Activated CD4-positive, alpha-beta memory T cell treated with anti-CD3 and anti-CD28 coated beads, Interleukin-2, amount 10 ng/mL, durations not matched to agents 7 days and 5 days (primary cell): ENCODE results near the gene PDCD4. TPM values are rescaled to one million over a fixed set of nuclear protein-coding genes. Genes with fewer than 3 reads are reported as not detected.
"Not testable (repeated sequence)": the region's sequence is repeated elsewhere in the genome, so short reads cannot be mapped to it uniquely, and the experiment has no call there.

Experiments used
- CTCF ChIA-PET: fragments of 350-600 bp; sonication (Branson Sonifier 250); formaldehyde crosslinking; loops from one replicate; lab custom pipeline; 2021; ENCODE audit warnings: antibody characterized with exemption, inconsistent platforms; lab: Charles Lee
- POLR2A ChIA-PET: fragments of 350-600 bp; sonication (Branson Sonifier 250); formaldehyde crosslinking; loops from one replicate; lab custom pipeline; 2021; ENCODE audit warnings: antibody characterized with exemption; lab: Charles Lee
- DNase-seq: peaks from one replicate; pipeline ENCODE4 v3.0.0-alpha.2; 2020
- H3K27ac Mint-ChIP-seq: one replicate; pipeline ENCODE4 v1.8.0; 2021; ENCODE audit warnings: mild to moderate bottlenecking, mixed read lengths
- H3K27me3 Mint-ChIP-seq: one replicate; pipeline ENCODE4 v1.8.0; 2021; ENCODE audit warnings: mixed read lengths
- H3K36me3 Mint-ChIP-seq: one replicate; pipeline ENCODE4 v1.8.0; 2021; ENCODE audit warnings: low read depth, mixed read lengths
- H3K4me1 Mint-ChIP-seq: one replicate; pipeline ENCODE4 v1.8.0; 2021; ENCODE audit warnings: mixed read lengths
- H3K4me3 Mint-ChIP-seq: one replicate; pipeline ENCODE4 v1.8.0; 2021; ENCODE audit warnings: mild to moderate bottlenecking, mixed read lengths
- H3K9me3 Mint-ChIP-seq: one replicate; pipeline ENCODE4 v1.8.0; 2021; ENCODE audit warnings: mixed read lengths
- total RNA-seq, 2 experiments: library from RNA; stranded (reverse); gene quantifications; one replicate each; pipeline ENCODE4 v1.2.3, GENCODE V29; 2021

The PDCD4 gene
- total RNA-seq, 2 experiments from 2014 or later = 105 to 109 TPM

DNA sequence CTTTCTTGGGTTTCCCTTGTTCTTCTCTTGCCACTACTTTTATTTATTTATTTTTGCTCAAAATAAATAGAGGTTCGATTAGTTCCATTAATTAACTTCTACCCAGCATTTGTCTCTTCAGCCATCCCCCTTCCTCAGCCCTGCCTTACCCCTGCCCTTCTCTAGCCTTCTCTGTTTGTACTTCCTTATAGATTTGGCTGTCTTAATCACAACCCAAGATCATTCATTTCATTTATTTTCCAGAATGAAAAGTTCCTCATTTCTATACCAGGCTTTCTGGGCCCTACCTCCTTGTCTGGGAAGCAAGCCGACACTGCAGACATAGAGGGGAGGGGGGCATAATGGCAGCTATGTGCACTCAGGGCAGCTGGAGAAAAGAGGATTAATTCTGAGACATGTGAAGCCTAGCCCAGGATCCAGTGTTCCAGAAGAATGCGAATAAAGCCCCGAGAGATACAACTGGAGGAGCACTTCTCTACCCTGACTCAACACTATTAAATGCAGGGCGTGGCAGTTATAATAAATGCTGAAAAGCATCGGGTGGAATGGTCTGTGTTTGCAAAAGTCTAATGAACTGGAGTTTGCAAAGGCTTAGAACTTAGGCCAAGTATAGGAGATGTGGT is 6.4 kb upstream of the PDCD4 start:
- ChIA-PET CTCF (interaction anchor here (0.7 to 3.1 kb wide), 5 partner anchors 7 to 119 kb away, joined by 3 to 15 read pairs (median 3); no protein-coding TSS in a partner anchor), POLR2A (interaction anchor here (0.9 to 5.3 kb wide), 14 partner anchors 7 to 1510 kb away, joined by 3 to 41 read pairs (median 5); partner anchors contain the start of genes BBIP1, DUSP5 and SHOC2)
- DNase-seq = no peak
- Mint-ChIP-seq H3K27ac (peak overlapping the region; percentile 91), H3K4me3 (peak overlapping the region; percentile 73), H3K27me3 (no peaks in the 10 kb centered on the region), H3K9me3 (no peaks in the 10 kb centered on the region), H3K4me1 (peaks cover 92% of the 10 kb centered on the region), H3K36me3 (peaks cover 4% of the 10 kb centered on the region)

GRCh38 chr10:110865809-110866482 is 5.8 kb upstream of the PDCD4 start:
- ChIA-PET POLR2A (interaction anchor here (1.5 to 5.3 kb wide), 4 partner anchors 8 to 92 kb away, joined by 5 to 41 read pairs (median 24); partner anchors contain the start of genes BBIP1 and SHOC2), CTCF (interaction anchor here (3.1 kb wide), 1 partner anchor 8 kb away, joined by 15 read pairs; no protein-coding TSS in a partner anchor)
- Mint-ChIP-seq H3K27ac (peak overlapping the region; percentile 91), H3K27me3 (no peaks in the 10 kb centered on the region), H3K9me3 (no peaks in the 10 kb centered on the region), H3K36me3 (peaks cover 4% of the 10 kb centered on the region), H3K4me3 (peak overlapping the region; percentile 73), H3K4me1 (peaks cover 92% of the 10 kb centered on the region)
- DNase-seq = no peak

DNA sequence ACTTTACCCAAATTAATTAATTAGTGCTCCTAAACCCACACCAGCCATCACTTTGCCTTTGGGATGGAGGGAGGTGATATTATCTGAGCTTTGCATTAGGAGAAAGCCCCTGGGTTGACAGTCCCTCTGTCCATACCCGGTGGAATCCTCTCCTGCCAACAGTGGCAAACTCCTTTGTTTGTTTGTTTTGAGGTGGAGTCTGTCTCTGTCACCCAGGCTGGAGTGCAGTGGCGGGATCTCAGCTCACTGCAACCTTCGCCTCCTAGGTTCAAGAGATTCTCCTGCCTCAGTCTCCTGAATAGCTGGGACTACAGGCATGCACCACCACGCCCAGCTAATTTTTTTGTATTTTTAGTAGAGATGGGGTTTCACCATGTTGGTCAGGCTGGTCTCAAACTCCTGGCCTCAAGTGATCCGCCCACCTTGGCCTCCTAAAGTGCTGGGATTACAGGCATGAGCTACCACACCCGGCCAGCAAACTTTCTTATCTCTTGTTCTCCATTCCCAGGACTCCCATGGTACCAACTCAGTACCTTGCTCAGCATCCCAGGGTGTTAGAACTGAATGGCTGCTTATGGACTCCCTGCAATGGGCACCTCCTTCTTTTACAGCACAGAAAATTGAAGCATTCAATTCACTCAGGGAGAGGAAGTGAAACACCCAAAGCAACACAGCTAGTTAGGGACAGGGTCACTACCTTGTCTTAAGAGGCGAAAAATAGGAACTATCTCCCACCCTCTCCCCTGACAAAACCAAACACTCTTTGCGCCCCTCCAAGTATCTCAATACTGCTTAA is 4.5 kb upstream of the PDCD4 start:
- H3K27me3 Mint-ChIP-seq, H3K36me3 Mint-ChIP-seq, H3K9me3 Mint-ChIP-seq, H3K4me3 Mint-ChIP-seq, DNase-seq: not testable (repeated sequence)
- H3K4me1 Mint-ChIP-seq = peaks cover 89% of the 10 kb centered on the region
- peak overlapping the region; percentile 94 for H3K27ac Mint-ChIP-seq
- ChIA-PET POLR2A (interaction anchor here (1.2 to 5.3 kb wide), 7 partner anchors 9 to 93 kb away, joined by 3 to 41 read pairs (median 6); partner anchors contain the start of genes BBIP1 and SHOC2), CTCF (interaction anchor here (1.3 to 3.1 kb wide), 3 partner anchors 9 to 64 kb away, joined by 5 to 15 read pairs (median 7); no protein-coding TSS in a partner anchor)

GRCh38 chr10:110867807-110868465 is 3.8 kb upstream of the PDCD4 start:
- no peaks in the 10 kb centered on the region for H3K27me3 Mint-ChIP-seq
- peaks cover 6% of the 10 kb centered on the region for H3K36me3 Mint-ChIP-seq
- H3K4me3 Mint-ChIP-seq = no peak overlapping the region
- H3K9me3 Mint-ChIP-seq = no peaks in the 10 kb centered on the region
- peaks cover 84% of the 10 kb centered on the region for H3K4me1 Mint-ChIP-seq
- DNase-seq = no peak
- peak overlapping the region; percentile 94 for H3K27ac Mint-ChIP-seq
- POLR2A ChIA-PET = interaction anchor here (1.2 to 5.3 kb wide), 7 partner anchors 10 to 94 kb away, joined by 3 to 41 read pairs (median 6); partner anchors contain the start of genes BBIP1 and SHOC2
- CTCF ChIA-PET = interaction anchor here (0.9 to 3.1 kb wide), 5 partner anchors 10 to 94 kb away, joined by 3 to 15 read pairs (median 5); no protein-coding TSS in a partner anchor

GRCh38 chr10:110868981-110869380 is 2.7 kb upstream of the PDCD4 start:
- ChIA-PET POLR2A (interaction anchor here (1.2 to 5.3 kb wide), 6 partner anchors 9 to 49 kb away, joined by 3 to 98 read pairs (median 22); partner anchors contain the start of genes BBIP1 and SHOC2), CTCF (interaction anchor here (1.5 kb wide), 2 partner anchors 66 kb away, joined by 5 to 7 read pairs; no protein-coding TSS in a partner anchor)
- H3K4me1 Mint-ChIP-seq = peaks cover 80% of the 10 kb centered on the region
- peak overlapping the region; percentile 94 for H3K27ac Mint-ChIP-seq
- no peaks in the 10 kb centered on the region for H3K9me3 Mint-ChIP-seq
- peak overlapping the region; percentile 90 for H3K4me3 Mint-ChIP-seq
- H3K27me3 Mint-ChIP-seq = no peaks in the 10 kb centered on the region
- H3K36me3 Mint-ChIP-seq = peaks cover 8% of the 10 kb centered on the region
- no peak for DNase-seq

DNA sequence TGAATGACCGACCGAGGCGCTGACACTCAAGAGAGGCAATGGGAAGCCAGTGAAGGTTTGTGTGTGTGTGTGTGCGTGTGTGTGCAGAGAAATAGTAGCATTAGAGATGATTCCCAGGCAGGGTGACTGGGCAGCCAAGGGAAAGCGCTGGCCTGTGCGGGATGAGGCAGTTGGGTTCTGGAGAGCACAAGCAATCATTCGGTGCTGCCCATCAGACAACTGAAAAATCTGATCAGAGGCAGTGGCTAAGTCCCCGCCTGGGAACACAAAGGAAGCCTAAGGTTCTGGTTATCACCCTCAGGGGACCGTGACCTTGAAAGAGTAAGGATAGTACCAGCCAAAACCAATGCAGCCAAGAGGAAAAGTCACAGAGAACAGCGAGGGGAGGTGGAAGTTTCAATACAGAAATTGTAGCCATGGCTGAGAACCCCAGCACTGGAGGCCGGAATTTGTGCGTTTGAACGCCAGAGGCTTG is 868 bp upstream of the PDCD4 start:
- H3K4me1 Mint-ChIP-seq = peaks cover 70% of the 10 kb centered on the region
- H3K4me3 Mint-ChIP-seq = peak overlapping the region; percentile 90
- POLR2A ChIA-PET = interaction anchor here (0.6 to 3.2 kb wide), 11 partner anchors 11 to 122 kb away, joined by 3 to 98 read pairs (median 6); partner anchors contain the start of genes BBIP1 and SHOC2
- no peak for DNase-seq
- no peaks in the 10 kb centered on the region for H3K27me3 Mint-ChIP-seq
- CTCF ChIA-PET = interaction anchor here (0.8 to 1.2 kb wide), 6 partner anchors 13 to 271 kb away, joined by 3 to 15 read pairs (median 4); no protein-coding TSS in a partner anchor
- no peaks in the 10 kb centered on the region for H3K9me3 Mint-ChIP-seq
- H3K36me3 Mint-ChIP-seq = peaks cover 12% of the 10 kb centered on the region
- H3K27ac Mint-ChIP-seq = peak overlapping the region; percentile 94

GRCh38 chr10:110872145-110872983 is 636 bp downstream of the PDCD4 start:
- no peaks in the 10 kb centered on the region for H3K27me3 Mint-ChIP-seq
- peaks cover 60% of the 10 kb centered on the region for H3K4me1 Mint-ChIP-seq
- POLR2A ChIA-PET = interaction anchor here (1.1 to 3.2 kb wide), 17 partner anchors 8 to 123 kb away, joined by 3 to 98 read pairs (median 6); partner anchors contain the start of genes BBIP1 and SHOC2
- CTCF ChIA-PET = interaction anchor here (0.8 to 1.7 kb wide), 13 partner anchors 8 to 98 kb away, joined by 3 to 15 read pairs (median 3); no protein-coding TSS in a partner anchor
- peaks cover 21% of the 10 kb centered on the region for H3K36me3 Mint-ChIP-seq
- peak overlapping the region; percentile 85 for H3K27ac Mint-ChIP-seq
- no peaks in the 10 kb centered on the region for H3K9me3 Mint-ChIP-seq
- peak; percentile 77 for DNase-seq
- peak overlapping the region; percentile 90 for H3K4me3 Mint-ChIP-seq

DNA sequence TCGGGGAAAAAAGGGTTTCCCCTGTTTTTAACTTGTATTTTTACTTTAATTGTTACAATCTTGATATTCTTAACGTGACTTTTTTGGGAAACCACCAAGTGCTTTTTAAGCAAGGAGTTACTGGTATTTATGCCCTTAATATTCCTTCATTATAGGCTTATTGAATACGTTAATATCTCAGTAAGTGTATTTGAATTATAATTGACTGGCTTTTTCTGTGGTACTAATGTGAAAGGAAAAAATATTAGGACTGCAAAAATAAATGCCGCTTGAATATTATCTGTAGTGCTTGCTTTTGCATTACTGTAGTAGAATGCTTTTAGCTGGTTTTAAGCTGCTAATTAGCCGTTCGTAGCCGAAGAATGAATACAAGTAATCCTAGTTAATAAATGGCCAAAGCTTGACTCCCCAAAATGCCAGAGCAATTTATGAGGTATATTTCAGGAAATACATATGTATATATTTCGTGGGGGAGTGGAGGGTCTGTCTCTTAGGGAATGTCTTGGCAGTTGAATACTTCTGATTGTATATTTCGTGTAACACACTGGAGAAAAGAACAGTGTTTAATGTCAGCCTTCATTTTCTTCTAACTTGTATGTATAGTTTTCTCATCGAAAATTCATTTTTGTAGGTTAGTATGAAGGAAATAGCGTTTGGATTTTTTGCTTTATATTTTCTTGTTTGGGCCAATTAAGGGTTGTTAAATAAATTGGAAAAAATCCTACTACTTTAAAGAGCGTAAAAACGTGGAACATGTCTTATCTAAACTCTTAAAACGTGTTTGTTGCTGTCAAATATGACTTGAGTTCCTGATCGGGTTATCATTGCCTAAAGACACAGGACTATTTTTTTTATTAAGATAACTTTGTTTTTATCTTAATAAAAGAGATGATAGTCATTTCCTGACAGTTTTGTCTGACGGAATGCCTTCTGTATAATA is 1.5 kb downstream of the PDCD4 start:
- POLR2A ChIA-PET = interaction anchor here (0.9 to 2.5 kb wide), 12 partner anchors 9 to 129 kb away, joined by 3 to 26 read pairs (median 10); partner anchors contain the start of genes BBIP1 and SHOC2
- peaks cover 29% of the 10 kb centered on the region for H3K36me3 Mint-ChIP-seq
- no peak for DNase-seq
- H3K4me1 Mint-ChIP-seq = peaks cover 51% of the 10 kb centered on the region
- CTCF ChIA-PET = interaction anchor here (0.8 to 1.7 kb wide), 9 partner anchors 9 to 70 kb away, joined by 3 to 10 read pairs (median 3); no protein-coding TSS in a partner anchor
- H3K9me3 Mint-ChIP-seq = no peaks in the 10 kb centered on the region
- H3K4me3 Mint-ChIP-seq = peak overlapping the region; percentile 85
- no peaks in the 10 kb centered on the region for H3K27me3 Mint-ChIP-seq
- peak overlapping the region; percentile 85 for H3K27ac Mint-ChIP-seq

DNA sequence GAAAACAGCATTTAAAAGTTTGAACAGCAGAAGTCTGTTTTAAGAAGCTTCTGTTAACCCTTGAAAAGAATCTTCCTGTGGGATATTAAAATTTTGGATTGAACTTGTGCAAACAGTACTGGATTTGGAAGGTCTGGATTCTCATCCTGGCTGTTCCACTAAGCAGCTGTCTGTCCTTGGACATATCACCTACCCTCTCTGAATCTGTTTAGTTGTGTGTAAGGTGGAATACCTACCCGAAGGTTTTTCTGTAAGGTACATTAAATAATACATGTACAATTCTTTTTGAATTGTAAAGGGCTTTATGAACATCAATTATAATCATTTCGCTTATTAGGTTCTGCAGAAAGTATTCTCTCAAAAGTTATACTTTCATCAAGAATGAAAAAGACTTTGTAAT is 2.2 kb downstream of the PDCD4 start:
- ChIA-PET CTCF (interaction anchor here (1.3 to 1.7 kb wide), 4 partner anchors 9 to 71 kb away, joined by 3 to 10 read pairs (median 3); no protein-coding TSS in a partner anchor), POLR2A (interaction anchor here (0.9 to 2.1 kb wide), 3 partner anchors 9 to 130 kb away, joined by 3 to 15 read pairs (median 10); no protein-coding TSS in a partner anchor)
- no peaks in the 10 kb centered on the region for H3K9me3 Mint-ChIP-seq
- peaks cover 35% of the 10 kb centered on the region for H3K36me3 Mint-ChIP-seq
- H3K4me3 Mint-ChIP-seq = peak overlapping the region; percentile 64
- DNase-seq = no peak
- peak overlapping the region; percentile 34 for H3K27ac Mint-ChIP-seq
- H3K4me1 Mint-ChIP-seq = peaks cover 44% of the 10 kb centered on the region
- H3K27me3 Mint-ChIP-seq = no peaks in the 10 kb centered on the region
